IMR-90 (cell line): ENCODE data around the gene SSTR4.

Experiments used
- CTCF ChIP-seq: conservative IDR thresholded peaks from 2 replicates; pipeline ENCODE4 v1.5.1; 2012; ENCODE audit warnings: mild to moderate bottlenecking, low read depth, low read length, improper control_type of control experiment
- MAFK ChIP-seq: IDR thresholded peaks from 2 replicates; pipeline ENCODE4 v1.6.1; 2012; ENCODE audit warnings: low read depth, low read length, improper control_type of control experiment
- MXI1 ChIP-seq: IDR thresholded peaks from 2 replicates; pipeline ENCODE4 v1.6.1; 2012; ENCODE audit warnings: low read depth, mild to moderate bottlenecking, low read length, moderate library complexity, borderline replicate concordance
- NFE2L2 ChIP-seq: fragments of 150-350 bp; IDR thresholded peaks from 2 replicates; pipeline ENCODE4 v1.6.1; 2016; ENCODE audit warnings: low read depth, mild to moderate bottlenecking, low read length
- POLR2A ChIP-seq: IDR thresholded peaks from 2 replicates; pipeline ENCODE4 v1.6.1; 2012; ENCODE audit warnings: mild to moderate bottlenecking, low read depth, low read length
- USF2 ChIP-seq: fragments of 150-350 bp; IDR thresholded peaks from 2 replicates; pipeline ENCODE4 v1.6.1; 2017; ENCODE audit warnings: mild to moderate bottlenecking, antibody characterized with exemption, low read length, low read depth

- TF ChIP-seq CTCF (no peak), USF2 (no peak), POLR2A (no peak), MXI1 (no peak), MAFK (no peak), NFE2L2 (no peak)
Measured at GRCh38 chr20:23023621-23024177, 11.4 kb upstream of the SSTR4 start.
